Measurements from ENCODE around the gene MAL. TPM values are rescaled to one million over a fixed set of nuclear protein-coding genes. Genes with fewer than 3 reads are reported as not detected.

Gene MAL
- total and polyA plus RNA-seq, 2 of the 8 experiments (the other 6 are each of a cell fraction or from before 2014, with no cell fraction given): not detected

DNA sequence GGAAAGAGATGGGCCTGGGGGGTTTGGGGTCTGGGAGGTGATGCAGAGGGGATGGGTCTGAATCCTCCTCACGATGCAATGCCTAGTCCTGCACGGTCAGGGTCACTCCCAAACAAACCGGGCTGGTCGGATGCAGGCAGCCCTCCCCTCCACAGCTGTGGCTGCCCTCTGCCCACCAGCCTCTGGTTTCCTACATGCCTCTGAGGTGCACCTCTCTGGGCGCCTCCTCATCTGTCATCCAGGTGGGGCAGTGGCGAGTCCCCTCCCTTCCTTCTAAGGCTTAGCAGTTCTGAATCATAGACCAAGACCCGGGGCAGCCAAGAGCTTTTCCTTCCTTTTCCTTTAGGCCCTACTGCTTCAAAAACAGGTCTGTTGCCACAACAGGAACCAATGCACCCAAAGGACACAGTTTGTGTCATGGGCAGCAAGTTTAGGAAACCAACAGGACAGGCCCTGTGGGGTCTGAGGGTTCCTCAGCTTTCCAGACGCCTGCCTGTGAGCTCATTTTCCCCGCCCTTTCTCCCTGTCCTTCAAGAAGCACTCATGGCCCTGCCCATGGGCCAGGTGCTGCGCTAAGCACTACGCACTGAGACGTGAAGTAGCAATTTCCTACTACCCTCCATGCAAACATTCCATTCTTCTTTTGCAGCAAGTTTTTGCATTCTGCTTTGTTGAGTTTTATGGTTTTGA lies 6.5 kb upstream of the MAL start:
- CTCF ChIA-PET (ENCODE audit: partially characterized antibody): no interaction called here
- no peak for FAIRE-seq
- H4K5ac ChIP-seq (ENCODE audit: insufficient read length, low read depth, low read length): no peak overlapping the region
- H3K4me3 ChIP-seq (ENCODE audit: extremely low read depth in 1 of 4, insufficient read depth in 2 of 4, low read depth in 3 of 4, low read length in 4 of 4): no peak overlapping the region
- no peak overlapping the region for H4K8ac ChIP-seq (ENCODE audit: extremely low read depth, insufficient read depth, low read length)
- H3K9ac ChIP-seq (replicated peaks in 1 of 4; ENCODE audit: extremely low read depth in 1 of 4, low read depth in 3 of 4, low read length in 3 of 4): no peak overlapping the region
- no peak overlapping the region for H3K4ac ChIP-seq (replicated peaks; ENCODE audit: insufficient read length, low read depth, low read length)
- H3K27ac ChIP-seq (ENCODE audit: low read depth, low read length): no peak overlapping the region
- H3K4me1 ChIP-seq (replicated peaks in 1 of 4; ENCODE audit: control insufficient read depth in 3 of 4, insufficient read depth in 4 of 4, low read length in 3 of 4): peaks cover 0 to 3% (median 0%) of the 10 kb centered on the region in 4 experiments; a peak in 1 of 7 replicates
- no peak overlapping the region for H2BK5ac ChIP-seq (ENCODE audit: low read depth, low read length)
- peaks cover 67 to 98% of the 10 kb centered on the region in 2 experiments for H3K9me3 ChIP-seq (ENCODE audit: insufficient read depth in 2 of 2, low read depth in 1 of 2, low read length in 1 of 2)
- DNase-seq (ENCODE audit: low read depth in 1 of 2, low spot score in 2 of 2): no peak
- H2BK15ac ChIP-seq (ENCODE audit: low read length): no peak overlapping the region
- peaks cover 0 to 6% (median 2%) of the 10 kb centered on the region in 4 experiments; a peak in 3 of 7 replicates for H3K27me3 ChIP-seq (replicated peaks in 1 of 4; ENCODE audit: control insufficient read depth in 3 of 4, extremely low read depth in 1 of 4, insufficient read depth in 3 of 4, low read length in 3 of 4)
- no peaks in the 10 kb centered on the region for H3K79me1 ChIP-seq (ENCODE audit: low read depth, low read length)
- H2BK20ac ChIP-seq (ENCODE audit: low read length): no peak overlapping the region
- WGBS, 2 experiments (ENCODE audit: extremely low coverage in 1 of 2, insufficient coverage in 1 of 2, insufficient read length in 1 of 2, insufficient replicate concordance in 2 of 2, low coverage in 1 of 2, low lambda C conversion rate in 2 of 2, missing lambda C conversion rate in 1 of 2): 90% methylated on average over 9 of the region's 12 CpGs; no CpG with 5 or more reads in 1 of the 2 experiments
- H3K79me2 ChIP-seq (ENCODE audit: control insufficient read depth in 1 of 2, insufficient read depth in 2 of 2, low read length in 2 of 2): no peaks in the 10 kb centered on the region
- H3K23me2 ChIP-seq (ENCODE audit: low read depth, low read length): no peaks in the 10 kb centered on the region
- H2BK12ac ChIP-seq (ENCODE audit: low read depth, low read length): no peak overlapping the region
- no peak overlapping the region for H3K23ac ChIP-seq (ENCODE audit: insufficient read length)
- no peaks in the 10 kb centered on the region for H4K20me1 ChIP-seq (replicated peaks in 1 of 2; ENCODE audit: control insufficient read depth in 1 of 2, insufficient read depth in 2 of 2, low read length in 2 of 2)
- H2AK5ac ChIP-seq (ENCODE audit: low read depth, low read length): no peak overlapping the region
- no peak overlapping the region for H3K56ac ChIP-seq (replicated peaks; ENCODE audit: insufficient read length, low read depth, low read length)
- POLR2A ChIA-PET (ENCODE audit: partially characterized antibody): no interaction called here
- TF ChIP-seq BRCA1 (IDR thresholded peaks at IDR 0.05; ENCODE audit: low read depth, low read length): no peak
- no peak overlapping the region for H2BK120ac ChIP-seq (replicated peaks; ENCODE audit: low read depth, low read length)
- H3K36me3 ChIP-seq (ENCODE audit: control insufficient read depth in 2 of 4, insufficient read depth in 4 of 4, low read length in 3 of 4): no peaks in the 10 kb centered on the region; a peak in 2 of 8 replicates
- no peak overlapping the region for H4K91ac ChIP-seq (replicated peaks; ENCODE audit: insufficient read length, low read length)
- H3K14ac ChIP-seq (ENCODE audit: insufficient read length): no peak overlapping the region
- H2AFZ ChIP-seq (ENCODE audit: low read length): no peak overlapping the region
- no peak overlapping the region for H3K4me2 ChIP-seq (ENCODE audit: insufficient read depth in 1 of 2, low read depth in 2 of 2, low read length in 2 of 2)
- H3K18ac ChIP-seq (ENCODE audit: extremely low read depth, low read length): no peak overlapping the region

All from H1 (cell line).